ENCODE measurements around the gene CDC42EP2. TPM values are rescaled to one million over a fixed set of nuclear protein-coding genes. Genes with fewer than 3 reads are reported as not detected.

The CDC42EP2 gene
- total and polyA plus RNA-seq, 8 donors: 0.89 to 22.0 (median 15.1) TPM; not detected in 1

DNA sequence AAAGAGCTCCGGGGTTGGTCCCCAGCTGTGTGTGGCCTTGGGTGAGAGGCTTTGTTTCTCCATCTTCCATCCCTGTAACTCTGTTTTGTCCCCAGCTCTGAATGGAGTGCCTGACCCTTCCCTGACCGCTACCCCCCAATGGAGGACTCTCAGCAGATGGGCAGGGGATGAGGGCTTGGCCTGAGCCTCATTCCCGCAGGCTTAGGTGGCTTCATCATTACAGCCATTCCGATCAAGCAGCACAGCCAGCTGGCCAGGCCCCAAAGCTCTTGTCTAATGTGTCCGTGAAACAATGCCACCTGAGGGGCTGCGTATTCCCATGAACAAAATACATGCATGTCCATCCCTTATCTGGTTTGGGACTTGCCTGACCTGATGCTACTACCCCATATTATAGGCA lies 3.9 kb upstream of the CDC42EP2 start:
- peak overlapping the region in 3 of 5 donors; percentile 12 to 46 (median 45) for H3K27ac ChIP-seq
- TF ChIP-seq EP300 (IDR thresholded peaks at IDR 0.05): no peak
- no peak for TF ChIP-seq POLR2A (IDR thresholded peaks at IDR 0.05)
- TF ChIP-seq, protein P1, sequence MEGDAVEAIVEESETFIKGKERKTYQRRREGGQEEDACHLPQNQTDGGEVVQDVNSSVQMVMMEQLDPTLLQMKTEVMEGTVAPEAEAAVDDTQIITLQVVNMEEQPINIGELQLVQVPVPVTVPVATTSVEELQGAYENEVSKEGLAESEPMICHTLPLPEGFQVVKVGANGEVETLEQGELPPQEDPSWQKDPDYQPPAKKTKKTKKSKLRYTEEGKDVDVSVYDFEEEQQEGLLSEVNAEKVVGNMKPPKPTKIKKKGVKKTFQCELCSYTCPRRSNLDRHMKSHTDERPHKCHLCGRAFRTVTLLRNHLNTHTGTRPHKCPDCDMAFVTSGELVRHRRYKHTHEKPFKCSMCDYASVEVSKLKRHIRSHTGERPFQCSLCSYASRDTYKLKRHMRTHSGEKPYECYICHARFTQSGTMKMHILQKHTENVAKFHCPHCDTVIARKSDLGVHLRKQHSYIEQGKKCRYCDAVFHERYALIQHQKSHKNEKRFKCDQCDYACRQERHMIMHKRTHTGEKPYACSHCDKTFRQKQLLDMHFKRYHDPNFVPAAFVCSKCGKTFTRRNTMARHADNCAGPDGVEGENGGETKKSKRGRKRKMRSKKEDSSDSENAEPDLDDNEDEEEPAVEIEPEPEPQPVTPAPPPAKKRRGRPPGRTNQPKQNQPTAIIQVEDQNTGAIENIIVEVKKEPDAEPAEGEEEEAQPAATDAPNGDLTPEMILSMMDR (IDR thresholded peaks at IDR 0.05): no peak
- TF ChIP-seq POLR2AphosphoS5 (IDR thresholded peaks at IDR 0.05): no peak
- WGBS, 5 donors: 46 to 66% (median 53%) methylated on average over 5 to 6 of the region's 6 CpGs
- no peak overlapping the region for H3K4me3 ChIP-seq
- intact Hi-C loops (cut with DNase I; ENCODE audit: low total_unique reads): no loop called here
- peaks cover 55 to 86% (median 75%) of the 10 kb centered on the region in 4 donors for H3K4me1 ChIP-seq
- no peak for DNase-seq
- H3K9me3 ChIP-seq: no peaks in the 10 kb centered on the region
- no peaks in the 10 kb centered on the region for H3K36me3 ChIP-seq
- H3K27me3 ChIP-seq: no peaks in the 10 kb centered on the region

DNA sequence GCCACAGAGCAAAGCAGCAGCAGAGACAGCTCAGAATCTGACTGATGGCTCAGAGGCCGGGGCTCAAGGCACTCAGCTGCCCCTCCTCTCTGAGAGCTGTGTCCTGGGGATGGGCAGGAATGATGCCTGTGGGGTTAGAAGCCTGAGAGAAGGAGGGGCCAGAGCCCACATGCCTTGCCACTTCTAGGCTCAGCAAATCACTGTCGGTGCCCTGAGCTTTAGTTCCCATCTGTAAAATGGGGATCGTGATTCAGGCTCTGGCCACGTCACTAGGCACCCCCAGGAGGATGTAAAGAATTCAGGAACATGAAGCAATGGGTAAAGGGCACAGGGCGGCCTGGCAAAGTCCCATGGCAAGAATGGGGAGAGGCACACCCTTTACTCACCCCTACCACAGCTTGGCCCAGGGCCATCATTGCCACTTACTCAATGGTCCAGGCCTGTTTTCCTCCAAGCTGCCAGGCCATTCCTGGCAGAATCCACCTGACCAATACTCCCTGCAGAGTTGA lies 3.4 kb upstream of the CDC42EP2 start:
- Histone ChIP-seq H3K27me3 (no peaks in the 10 kb centered on the region), H3K27ac (peak overlapping the region in 3 of 5 donors; percentile 12 to 46 (median 45)), H3K36me3 (no peaks in the 10 kb centered on the region), H3K9me3 (no peaks in the 10 kb centered on the region), H3K4me3 (no peak overlapping the region), H3K4me1 (peaks cover 50 to 86% (median 75%) of the 10 kb centered on the region in 4 donors)
- intact Hi-C loops (cut with DNase I; ENCODE audit: low total_unique reads): no loop called here
- TF ChIP-seq, protein P1 (IDR thresholded peaks at IDR 0.05): no peak
- TF ChIP-seq EP300 (IDR thresholded peaks at IDR 0.05) (no peak), POLR2AphosphoS5 (IDR thresholded peaks at IDR 0.05) (peak in 1 of 3 donors; percentile 55), POLR2A (IDR thresholded peaks at IDR 0.05) (no peak)
- DNase-seq: peak in 1 of 2 donors; percentile 65
- WGBS, 5 donors: 46 to 58% (median 54%) methylated on average over 5 of the region's 5 CpGs

DNA sequence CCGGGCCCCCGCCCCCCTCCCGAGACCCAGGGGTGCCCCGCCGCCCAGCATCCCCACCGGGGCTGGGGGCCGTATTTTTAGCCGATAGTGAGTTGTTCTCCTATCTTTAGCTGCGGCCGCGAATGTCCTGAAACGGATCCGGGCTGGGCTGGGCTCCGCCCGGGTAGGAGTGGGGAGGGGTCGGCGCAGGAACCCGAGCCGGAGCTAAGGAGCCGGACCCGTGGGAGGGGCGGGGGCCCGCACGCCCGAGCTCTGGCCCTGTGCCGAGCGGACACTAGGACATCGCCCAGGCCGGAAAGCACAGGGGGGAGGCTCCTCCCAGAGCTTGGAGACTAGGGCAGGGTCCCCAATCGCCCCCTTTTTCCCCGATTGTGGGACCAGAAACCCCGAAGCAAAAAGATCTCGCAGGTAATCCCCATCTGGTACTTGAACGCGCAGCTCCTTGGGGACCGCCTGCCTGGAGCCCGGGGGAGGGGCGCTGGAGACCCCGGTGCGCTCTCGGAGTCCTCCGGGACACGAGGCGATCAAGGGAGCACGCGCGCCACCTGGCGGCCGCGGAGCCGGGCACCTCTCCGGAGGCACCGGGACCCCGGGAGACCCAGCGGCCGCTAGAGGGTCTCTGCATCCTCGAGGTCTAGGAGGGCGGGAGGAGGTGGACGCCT lies 669 bp downstream of the CDC42EP2 start:
- Histone ChIP-seq H3K4me3 (peak overlapping the region; percentile 70 to 98 (median 88)), H3K36me3 (peaks cover 0 to 13% (median 2%) of the 10 kb centered on the region in 4 donors), H3K27me3 (no peaks in the 10 kb centered on the region), H3K9me3 (no peaks in the 10 kb centered on the region), H3K4me1 (peaks cover 34 to 87% (median 78%) of the 10 kb centered on the region in 4 donors), H3K27ac (peak overlapping the region; percentile 85 to 96 (median 92))
- TF ChIP-seq, protein P1 (IDR thresholded peaks at IDR 0.05): peak in 6 of 7 experiments; percentile 71 to 96 (median 88)
- no peak for TF ChIP-seq EP300 (IDR thresholded peaks at IDR 0.05)
- intact Hi-C loops (cut with DNase I; ENCODE audit: low total_unique reads): loop anchor here (2.0 kb wide), 1 partner anchor 43 kb away; no protein-coding TSS in a partner anchor
- 0 to 2% (median 1%) methylated on average over 19 to 59 of the region's 59 CpGs for WGBS, 5 donors
- DNase-seq: peak; percentile 77 to 95

DNA sequence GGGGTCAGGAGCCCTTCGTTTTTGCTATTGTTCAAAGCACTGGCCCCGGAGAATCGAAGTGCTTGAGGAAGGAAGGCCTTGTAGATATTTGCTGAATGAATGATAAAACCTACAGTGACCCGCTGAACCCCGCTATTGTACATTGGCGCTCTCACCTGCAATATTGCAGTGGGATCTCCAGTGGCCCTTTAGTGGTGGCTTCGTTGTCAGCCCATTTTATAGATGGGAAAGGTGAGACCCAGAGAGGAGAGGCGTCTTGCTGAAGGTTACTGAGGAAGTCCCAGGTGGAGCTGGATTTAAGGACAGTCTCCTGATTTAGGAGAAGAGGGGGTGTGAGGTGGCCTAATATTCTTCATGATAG lies 1.2 kb downstream of the CDC42EP2 start:
- peaks cover 5 to 18% (median 7%) of the 10 kb centered on the region in 4 donors for H3K36me3 ChIP-seq
- peak overlapping the region; percentile 70 to 98 (median 88) for H3K4me3 ChIP-seq
- no peaks in the 10 kb centered on the region for H3K27me3 ChIP-seq
- peaks cover 30 to 86% (median 75%) of the 10 kb centered on the region in 4 donors for H3K4me1 ChIP-seq
- no peak for TF ChIP-seq EP300 (IDR thresholded peaks at IDR 0.05)
- TF ChIP-seq, protein P1 (IDR thresholded peaks at IDR 0.05): peak in 2 of 7 experiments; percentile 16 to 57
- no peaks in the 10 kb centered on the region for H3K9me3 ChIP-seq
- 7 to 20% (median 9%) methylated on average over 8 of the region's 8 CpGs for WGBS, 5 donors
- no peak for DNase-seq
- intact Hi-C loops (cut with DNase I; ENCODE audit: low total_unique reads): loop anchor here (2.0 kb wide), 1 partner anchor 43 kb away; no protein-coding TSS in a partner anchor
- peak overlapping the region; percentile 85 to 96 (median 92) for H3K27ac ChIP-seq
